ENCODE measurements around the gene TUBB1.

Gene TUBB1

GRCh38 chr20:58989196-58989595 is 30.0 kb upstream of the TUBB1 start:
- TF ChIP-seq CTCF (IDR thresholded peaks at IDR 0.05; ENCODE audit: low read depth, low read length, missing control alignments): no peak
- no peak overlapping the region for H3K4me3 ChIP-seq (replicated peaks; ENCODE audit: low read depth, low read length)
- no peak for DNase-seq (ENCODE audit: extremely low read depth, low read depth)

- DNase-seq (ENCODE audit: extremely low read depth, low read depth): no peak
- no peak for TF ChIP-seq CTCF (IDR thresholded peaks at IDR 0.05; ENCODE audit: low read depth, low read length, missing control alignments)
- no peak overlapping the region for H3K4me3 ChIP-seq (replicated peaks; ENCODE audit: low read depth, low read length)
Observed at GRCh38 chr20:58990651-58991445, 28.4 kb upstream of the TUBB1 start.

DNA sequence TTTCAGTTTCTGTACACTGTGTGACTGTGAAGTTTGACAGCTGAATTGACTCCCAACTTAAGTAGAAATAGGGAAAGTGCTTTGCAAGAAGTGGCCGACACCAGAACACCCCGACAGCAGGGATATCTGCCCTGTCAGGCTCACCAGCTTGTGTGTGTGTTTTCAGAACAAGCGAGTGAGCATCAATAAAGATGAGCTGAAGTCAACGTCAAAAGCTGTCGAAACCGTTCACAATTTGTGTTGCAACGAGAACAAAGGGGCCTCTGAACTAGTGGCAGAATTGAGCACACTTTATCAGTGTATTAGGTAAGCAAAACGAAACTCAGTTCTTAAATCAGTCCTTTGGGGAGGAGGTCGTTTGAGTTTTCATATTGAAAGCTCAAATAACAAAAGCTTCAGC is 27.5 kb upstream of the TUBB1 start:
- H3K4me3 ChIP-seq (replicated peaks; ENCODE audit: low read depth, low read length): no peak overlapping the region
- DNase-seq (ENCODE audit: extremely low read depth, low read depth): no peak
- TF ChIP-seq CTCF (IDR thresholded peaks at IDR 0.05; ENCODE audit: low read depth, low read length, missing control alignments): no peak

GRCh38 chr20:58992911-58993310 is 26.3 kb upstream of the TUBB1 start:
- H3K4me3 ChIP-seq (replicated peaks; ENCODE audit: low read depth, low read length): no peak overlapping the region
- DNase-seq (ENCODE audit: extremely low read depth, low read depth): no peak
- TF ChIP-seq CTCF (IDR thresholded peaks at IDR 0.05; ENCODE audit: low read depth, low read length, missing control alignments): no peak

DNA sequence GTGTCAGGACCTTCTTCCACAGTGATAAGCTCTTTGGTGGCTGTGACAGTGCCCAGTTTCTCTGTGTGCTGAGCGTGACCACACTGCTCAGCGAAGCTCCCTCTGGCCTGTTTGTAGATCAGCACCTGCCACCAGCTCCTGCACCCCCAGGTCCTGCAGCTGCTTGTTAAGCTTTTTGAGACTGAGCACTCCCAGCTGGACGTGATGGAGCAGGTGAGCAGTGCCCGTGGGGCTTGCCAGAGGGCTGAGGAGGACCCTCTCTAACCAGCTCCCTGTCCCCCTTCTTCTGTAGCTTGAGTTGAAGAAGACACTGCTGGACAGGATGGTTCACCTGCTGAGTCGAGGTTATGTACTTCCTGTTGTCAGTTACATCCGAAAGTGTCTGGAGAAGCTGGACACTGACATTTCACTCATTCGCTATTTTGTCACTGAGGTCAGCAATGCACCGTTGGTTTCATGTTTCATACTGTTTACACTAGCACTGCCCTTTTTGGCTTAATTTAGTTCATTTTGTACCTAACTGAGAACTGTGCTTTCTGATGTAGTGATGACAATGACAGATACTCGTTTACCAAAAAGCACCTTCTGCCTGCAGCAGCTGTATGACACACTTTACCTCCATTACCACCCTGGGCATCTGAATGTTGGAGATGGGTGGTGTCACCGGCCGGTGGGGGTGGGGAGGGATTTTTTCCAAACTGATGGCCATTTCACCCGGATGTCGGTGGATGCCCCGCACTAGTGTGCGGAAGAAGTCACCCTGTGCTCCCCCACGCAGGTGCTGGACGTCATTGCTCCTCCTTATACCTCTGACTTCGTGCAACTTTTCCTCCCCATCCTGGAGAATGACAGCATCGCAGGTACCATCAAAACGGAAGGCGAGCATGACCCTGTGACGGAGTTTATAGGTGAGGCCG is 25.6 kb upstream of the TUBB1 start:
- DNase-seq (ENCODE audit: extremely low read depth, low read depth): no peak
- TF ChIP-seq CTCF (IDR thresholded peaks at IDR 0.05; ENCODE audit: low read depth, low read length, missing control alignments): no peak
- H3K4me3 ChIP-seq (replicated peaks; ENCODE audit: low read depth, low read length): no peak overlapping the region

DNA sequence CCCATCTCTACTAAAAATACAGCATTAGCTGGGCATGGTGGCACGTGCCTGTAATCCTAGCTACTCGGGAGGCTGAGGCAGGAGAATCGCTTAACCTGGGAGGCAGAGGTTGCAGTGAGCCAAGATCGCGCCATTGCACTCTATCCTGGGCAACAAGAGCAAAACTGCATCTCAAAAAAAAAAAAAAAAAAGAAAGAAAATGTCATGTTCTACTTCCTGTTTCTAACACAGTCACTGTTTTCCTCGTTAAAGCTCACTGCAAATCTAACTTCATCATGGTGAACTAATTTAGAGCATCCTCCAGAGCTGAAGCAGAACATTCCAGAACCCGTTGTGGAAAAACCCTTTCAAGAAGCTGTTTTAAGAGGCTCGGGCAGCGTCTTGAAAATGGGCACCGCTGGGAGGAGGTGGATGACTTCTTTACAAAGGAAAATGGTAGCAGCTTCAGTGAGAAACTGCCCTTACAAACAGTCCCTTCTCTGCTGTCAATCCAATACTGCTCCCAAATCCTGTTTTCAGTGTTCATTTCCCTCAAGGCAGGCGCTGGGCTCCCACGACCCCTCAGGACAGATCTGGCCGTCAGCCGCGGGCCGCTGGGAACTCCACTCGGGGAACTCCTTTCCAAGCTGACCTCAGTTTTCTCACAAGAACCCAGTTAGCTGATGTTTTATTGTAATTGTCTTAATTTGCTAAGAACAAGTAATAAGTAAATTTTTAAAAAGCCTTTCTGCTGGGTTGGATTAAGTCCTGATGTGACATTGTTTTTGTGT is 24.7 kb upstream of the TUBB1 start:
- H3K4me3 ChIP-seq (replicated peaks; ENCODE audit: low read depth, low read length): no peak overlapping the region
- TF ChIP-seq CTCF (IDR thresholded peaks at IDR 0.05; ENCODE audit: low read depth, low read length, missing control alignments): no peak
- DNase-seq (ENCODE audit: extremely low read depth, low read depth): no peak
